H9 (cell line): Measurements from ENCODE around the gene TIAM1. TPM values are rescaled to one million over a fixed set of nuclear protein-coding genes. Genes with fewer than 3 reads are reported as not detected.

Experiments
- DNase-seq: peaks from one replicate; pipeline ENCODE4 v3.0.0-alpha.2; 2017
- H2AFZ ChIP-seq: one replicate; pipeline ENCODE4 v1.6.1; 2013; ENCODE audit warnings: mild to moderate bottlenecking, low read length, control low read depth, moderate library complexity
- H2AK5ac ChIP-seq: 2 replicates; pipeline ENCODE4 v1.6.1; 2013; ENCODE audit warnings: low read length, control low read depth, mixed read lengths; ENCODE audit not compliant: insufficient read length
- H2BK120ac ChIP-seq: one replicate; pipeline ENCODE4 v1.6.1; 2013; ENCODE audit warnings: low read depth, mild to moderate bottlenecking, low read length, control low read depth, inconsistent platforms; ENCODE audit not compliant: poor library complexity, severe bottlenecking
- H2BK12ac ChIP-seq: 2 replicates; pipeline ENCODE4 v1.6.1; 2013; ENCODE audit warnings: low read length, control low read depth, mixed read lengths, low read depth; ENCODE audit not compliant: insufficient read length
- H2BK15ac ChIP-seq: 2 replicates; pipeline ENCODE4 v1.6.1; 2013; ENCODE audit warnings: low read depth, low read length, control low read depth
- H2BK20ac ChIP-seq: one replicate; pipeline ENCODE4 v1.6.1; 2013; ENCODE audit warnings: low read depth, mild to moderate bottlenecking, low read length, control low read depth, inconsistent platforms; ENCODE audit not compliant: poor library complexity, severe bottlenecking
- H2BK5ac ChIP-seq: 2 replicates; pipeline ENCODE4 v1.6.1; 2013; ENCODE audit warnings: low read length, control low read depth, mixed read lengths; ENCODE audit not compliant: insufficient read length
- H3K14ac ChIP-seq: 2 replicates; pipeline ENCODE4 v1.6.1; 2013; ENCODE audit warnings: low read length, control low read depth; ENCODE audit not compliant: insufficient read depth
- H3K18ac ChIP-seq: 2 replicates; pipeline ENCODE4 v1.6.1; 2013; ENCODE audit warnings: low read depth, mild to moderate bottlenecking, mixed read lengths, low read length, control low read depth; ENCODE audit not compliant: insufficient read length
- H3K23ac ChIP-seq: 2 replicates; pipeline ENCODE4 v1.6.1; 2013; ENCODE audit warnings: low read length, control low read depth, mixed read lengths, low read depth; ENCODE audit not compliant: insufficient read length
- H3K23me2 ChIP-seq: 2 replicates; pipeline ENCODE4 v1.6.1; 2013; ENCODE audit warnings: low read depth, mild to moderate bottlenecking, mixed read lengths, low read length, control low read depth; ENCODE audit not compliant: insufficient read length, poor library complexity, severe bottlenecking
- H3K27ac ChIP-seq: 2 replicates; pipeline ENCODE4 v1.5.1; 2013; ENCODE audit warnings: low read length, control low read depth, mixed read lengths, low read depth; ENCODE audit not compliant: insufficient read length
- H3K27me3 ChIP-seq: 2 replicates; pipeline ENCODE4 v1.6.1; 2013; ENCODE audit warnings: low read length, control low read depth, inconsistent platforms; ENCODE audit not compliant: insufficient read depth
- H3K4ac ChIP-seq: 2 replicates; pipeline ENCODE4 v1.6.1; 2013; ENCODE audit warnings: low read depth, mild to moderate bottlenecking, control low read depth, inconsistent platforms, low read length, moderate library complexity
- H3K4me1 ChIP-seq: 2 replicates; pipeline ENCODE4 v1.6.1; 2013; ENCODE audit warnings: low read length, control low read depth, inconsistent platforms; ENCODE audit not compliant: insufficient read depth
- H3K4me2 ChIP-seq: 2 replicates; pipeline ENCODE4 v1.6.1; 2013; ENCODE audit warnings: low read length, control low read depth, mixed read lengths; ENCODE audit not compliant: insufficient read length, insufficient read depth
- H3K56ac ChIP-seq: 2 replicates; pipeline ENCODE4 v1.6.1; 2013; ENCODE audit warnings: low read depth, mild to moderate bottlenecking, mixed read lengths, low read length, control low read depth; ENCODE audit not compliant: insufficient read length
- H3K79me1 ChIP-seq: 2 replicates; pipeline ENCODE4 v1.6.1; 2013; ENCODE audit warnings: low read depth, mild to moderate bottlenecking, moderate library complexity, low read length, control low read depth, inconsistent platforms; ENCODE audit not compliant: insufficient read depth, poor library complexity, severe bottlenecking
- H3K79me2 ChIP-seq: 2 replicates; pipeline ENCODE4 v1.6.1; 2013; ENCODE audit warnings: low read length, control low read depth, inconsistent platforms; ENCODE audit not compliant: insufficient read depth
- H3K9ac ChIP-seq: 2 replicates; pipeline ENCODE4 v1.6.1; 2013; ENCODE audit warnings: low read length, control low read depth, mixed read lengths; ENCODE audit not compliant: insufficient read length; ENCODE audit errors: extremely low read depth
- H3K9me3 ChIP-seq: one replicate; pipeline ENCODE4 v1.6.1; 2013; ENCODE audit warnings: low read depth, low read length, inconsistent platforms; ENCODE audit not compliant: control insufficient read depth
- H3T11ph ChIP-seq: one replicate; pipeline ENCODE4 v1.6.1; 2013; ENCODE audit warnings: mild to moderate bottlenecking, low read length, control low read depth, inconsistent platforms
- H4K20me1 ChIP-seq: one replicate; pipeline ENCODE4 v1.6.1; 2013; ENCODE audit not compliant: control insufficient read depth, insufficient read length, insufficient read depth
- H4K5ac ChIP-seq: 2 replicates; pipeline ENCODE4 v1.6.1; 2013; ENCODE audit warnings: low read depth, mild to moderate bottlenecking, mixed read lengths, low read length, control low read depth; ENCODE audit not compliant: insufficient read length
- H4K8ac ChIP-seq: replicated peaks from 2 replicates; pipeline ENCODE4 v1.6.1; 2013; ENCODE audit warnings: low read length, control low read depth, mixed read lengths, low read depth; ENCODE audit not compliant: insufficient read length
- H4K91ac ChIP-seq: 2 replicates; pipeline ENCODE4 v1.6.1; 2013; ENCODE audit warnings: low read depth, mild to moderate bottlenecking, moderate library complexity, mixed read lengths, low read length, control low read depth; ENCODE audit not compliant: insufficient read length
- H3K27ac Mint-ChIP-seq, 3 experiments: 2 replicates in 2 of 3; 3 replicates in 1 of 3; pipeline ENCODE4 v1.8.0; 2020 to 2021; ENCODE audit warnings: mixed read lengths in 3 of 3, mild to moderate bottlenecking in 1 of 3, moderate library complexity in 1 of 3
- H3K27me3 Mint-ChIP-seq: 2 replicates; pipeline ENCODE4 v1.8.0; 2021; ENCODE audit warnings: low read depth, mild to moderate bottlenecking, moderate library complexity, mixed read lengths
- H3K36me3 Mint-ChIP-seq, 3 experiments: 2 replicates in 2 of 3; 3 replicates in 1 of 3; pipeline ENCODE4 v1.8.0; 2020 to 2021; ENCODE audit warnings: low read depth in 3 of 3, mixed read lengths in 3 of 3; ENCODE audit not compliant: insufficient read depth in 1 of 3
- H3K4me1 Mint-ChIP-seq, 2 experiments: 2 replicates each; pipeline ENCODE4 v1.8.0; 2020; ENCODE audit warnings: mixed read lengths in 2 of 2
- H3K4me3 Mint-ChIP-seq, 2 experiments: 2 replicates in 1 of 2; 3 replicates in 1 of 2; pipeline ENCODE4 v1.8.0; 2020 to 2021; ENCODE audit warnings: mild to moderate bottlenecking in 2 of 2, mixed read lengths in 2 of 2, moderate library complexity in 1 of 2
- H3K9me3 Mint-ChIP-seq, 2 experiments: 2 replicates in 1 of 2; 3 replicates in 1 of 2; pipeline ENCODE4 v1.8.0; 2020; ENCODE audit warnings: mild to moderate bottlenecking in 2 of 2, mixed read lengths in 2 of 2, moderate library complexity in 1 of 2
- WGBS: extraction: QIAGEN DNeasy Blood & Tissue Kit; methylation state at CpG from one replicate; pipeline ENCODE4 v1.1.7; 2013; ENCODE audit warnings: missing lambda C conversion rate, low lambda C conversion rate, mixed read lengths; ENCODE audit not compliant: insufficient read length; ENCODE audit errors: extremely low coverage; 5-methylcytosine and 5-hydroxymethylcytosine counted together
- total RNA-seq: library from RNA; stranded (reverse); gene quantifications from 2 replicates; pipeline ENCODE4 v1.2.1, GENCODE V29; 2021
- TF ChIP-seq, protein P1 (sequence below): fragments of 200-600 bp; sonication (generic); conservative IDR thresholded peaks from 3 replicates; pipeline ENCODE4 v1.8.0; 2021; ENCODE audit warnings: antibody characterized with exemption, mild to moderate bottlenecking

TIAM1 gene
- total RNA-seq, 1 experiment from 2014 or later: 23.1 TPM

DNA sequence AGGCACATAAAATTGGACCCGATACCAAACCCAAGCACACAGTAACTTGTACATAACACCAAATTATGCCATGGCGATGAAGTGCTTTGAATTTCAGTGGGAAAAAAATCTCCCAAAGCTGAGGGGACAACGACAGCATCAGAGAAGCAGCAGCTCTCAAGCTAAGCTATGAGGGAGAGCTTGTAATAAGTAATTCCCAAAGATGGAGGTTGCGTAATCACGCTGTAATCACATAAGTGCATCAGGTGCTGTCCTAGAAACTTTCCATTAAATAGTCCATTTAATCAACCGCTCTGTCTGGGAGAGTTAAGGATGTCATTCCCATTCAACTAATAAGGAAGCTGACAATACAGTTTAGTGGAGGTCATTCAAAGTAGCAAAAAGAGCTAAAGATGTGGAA, 268.2 kb downstream of the TIAM1 start:
- Histone ChIP-seq H3K4ac (no peak overlapping the region), H3K79me2 (no peaks in the 10 kb centered on the region), H2BK5ac (no peak overlapping the region), H3K27me3 (no peaks in the 10 kb centered on the region), H3K4me2 (no peak overlapping the region), H3K18ac (no peak overlapping the region), H4K20me1 (no peaks in the 10 kb centered on the region), H2BK120ac (no peak overlapping the region), H3K4me1 (no peaks in the 10 kb centered on the region), H3K79me1 (no peaks in the 10 kb centered on the region), H3T11ph (no peak overlapping the region), H3K56ac (no peak overlapping the region), H3K23ac (no peak overlapping the region), H3K23me2 (no peaks in the 10 kb centered on the region), H4K91ac (no peak overlapping the region), H4K8ac (no peak overlapping the region), H2BK15ac (no peak overlapping the region), H2BK12ac (no peak overlapping the region), H4K5ac (no peak overlapping the region), H3K14ac (no peak overlapping the region), H2AK5ac (no peak overlapping the region), H3K9me3 (no peaks in the 10 kb centered on the region), H3K27ac (no peak overlapping the region), H3K9ac (no peak overlapping the region), H2BK20ac (no peak overlapping the region), H2AFZ (no peak overlapping the region)
- Mint-ChIP-seq H3K27ac (no peak overlapping the region), H3K4me3 (no peak overlapping the region), H3K36me3 (no peaks in the 10 kb centered on the region; a peak in 1 of 7 replicates), H3K27me3 (no peaks in the 10 kb centered on the region), H3K9me3 (peaks cover 0 to 4% of the 10 kb centered on the region in 2 experiments; a peak in 2 of 5 replicates), H3K4me1 (peaks cover 0 to 3% of the 10 kb centered on the region in 2 experiments; a peak in 2 of 4 replicates)
- no peak for DNase-seq
- TF ChIP-seq, protein P1, sequence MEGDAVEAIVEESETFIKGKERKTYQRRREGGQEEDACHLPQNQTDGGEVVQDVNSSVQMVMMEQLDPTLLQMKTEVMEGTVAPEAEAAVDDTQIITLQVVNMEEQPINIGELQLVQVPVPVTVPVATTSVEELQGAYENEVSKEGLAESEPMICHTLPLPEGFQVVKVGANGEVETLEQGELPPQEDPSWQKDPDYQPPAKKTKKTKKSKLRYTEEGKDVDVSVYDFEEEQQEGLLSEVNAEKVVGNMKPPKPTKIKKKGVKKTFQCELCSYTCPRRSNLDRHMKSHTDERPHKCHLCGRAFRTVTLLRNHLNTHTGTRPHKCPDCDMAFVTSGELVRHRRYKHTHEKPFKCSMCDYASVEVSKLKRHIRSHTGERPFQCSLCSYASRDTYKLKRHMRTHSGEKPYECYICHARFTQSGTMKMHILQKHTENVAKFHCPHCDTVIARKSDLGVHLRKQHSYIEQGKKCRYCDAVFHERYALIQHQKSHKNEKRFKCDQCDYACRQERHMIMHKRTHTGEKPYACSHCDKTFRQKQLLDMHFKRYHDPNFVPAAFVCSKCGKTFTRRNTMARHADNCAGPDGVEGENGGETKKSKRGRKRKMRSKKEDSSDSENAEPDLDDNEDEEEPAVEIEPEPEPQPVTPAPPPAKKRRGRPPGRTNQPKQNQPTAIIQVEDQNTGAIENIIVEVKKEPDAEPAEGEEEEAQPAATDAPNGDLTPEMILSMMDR: no peak
- no CpG with 5 or more reads among the region's 6 CpGs for WGBS
